Measurements from ENCODE around the gene TMC2. TPM values are rescaled to one million over a fixed set of nuclear protein-coding genes. Genes with fewer than 3 reads are reported as not detected.

Gene TMC2
- polyA plus RNA-seq, 3 donors from 2014 or later: 0.22 TPM; not detected in 2

DNA sequence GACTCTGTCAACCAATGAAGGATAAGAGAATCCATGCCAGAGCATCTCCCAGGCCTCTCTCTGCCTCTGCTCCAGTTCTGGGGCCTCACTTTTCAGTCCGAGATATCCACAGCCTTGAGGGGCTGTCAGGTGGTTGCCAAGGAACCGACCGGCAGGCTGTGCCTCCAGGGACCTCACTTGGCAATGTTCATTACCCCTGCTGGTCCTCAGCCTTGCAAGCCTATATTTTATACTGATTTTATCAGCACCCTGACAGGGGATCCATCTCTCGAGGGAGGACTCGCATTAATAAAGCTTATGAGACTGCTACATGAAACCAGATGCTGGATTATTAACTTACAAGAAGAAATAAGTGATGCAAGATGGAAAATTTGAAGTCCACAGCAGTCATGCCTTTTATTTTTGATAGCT lies 39.9 kb downstream of the TMC2 start:
- no peak overlapping the region for H3K4me3 Mint-ChIP-seq
- no peaks in the 10 kb centered on the region for H3K36me3 Mint-ChIP-seq
- peaks cover 3 to 25% (median 7%) of the 10 kb centered on the region in 3 donors for H3K27me3 Mint-ChIP-seq (ENCODE audit: low read depth in 3 of 3)
- H3K9me3 Mint-ChIP-seq: no peaks in the 10 kb centered on the region
- H3K4me1 Mint-ChIP-seq: no peaks in the 10 kb centered on the region
- DNase-seq: no peak
- H3K27ac Mint-ChIP-seq: no peak overlapping the region

DNA sequence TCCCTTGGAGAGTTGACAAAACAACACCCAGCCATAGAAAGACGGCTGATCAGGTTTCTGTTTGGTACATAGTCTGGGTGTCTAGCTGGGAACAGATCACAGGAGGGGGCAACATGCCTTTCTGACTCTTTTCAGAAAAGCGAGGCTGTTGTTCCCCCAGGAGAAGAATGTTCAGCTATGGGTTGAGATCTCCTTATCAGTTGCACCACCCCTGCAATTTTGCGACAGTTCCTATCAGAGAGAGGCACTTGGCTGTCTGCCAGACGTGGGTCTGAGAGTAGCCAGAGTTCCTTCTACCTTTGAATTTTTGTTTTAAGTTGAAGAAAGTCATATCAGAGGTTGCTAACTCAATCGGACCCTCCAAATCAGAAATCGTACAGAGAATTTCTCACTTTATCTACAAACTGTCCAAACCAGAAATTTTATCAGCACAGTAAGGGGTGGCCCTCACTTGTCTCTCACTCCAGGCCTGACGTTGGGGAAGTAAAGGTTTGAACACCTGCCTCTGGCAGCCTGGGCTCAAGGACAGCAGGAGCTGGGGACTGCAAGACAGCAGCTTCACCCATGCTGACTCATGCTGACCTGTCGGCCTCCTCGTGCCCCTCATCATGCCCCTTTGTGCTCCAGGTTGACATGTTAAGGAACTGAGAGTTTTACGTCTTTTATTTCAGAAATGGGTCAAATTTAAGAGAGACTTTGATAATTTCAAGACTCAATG lies 42.3 kb downstream of the TMC2 start:
- Mint-ChIP-seq H3K9me3 (no peaks in the 10 kb centered on the region), H3K4me3 (no peak overlapping the region), H3K36me3 (no peaks in the 10 kb centered on the region), H3K4me1 (no peaks in the 10 kb centered on the region), H3K27ac (no peak overlapping the region), H3K27me3 (ENCODE audit: low read depth in 3 of 3) (peaks cover 3 to 27% (median 4%) of the 10 kb centered on the region in 3 donors)
- DNase-seq: no peak

DNA sequence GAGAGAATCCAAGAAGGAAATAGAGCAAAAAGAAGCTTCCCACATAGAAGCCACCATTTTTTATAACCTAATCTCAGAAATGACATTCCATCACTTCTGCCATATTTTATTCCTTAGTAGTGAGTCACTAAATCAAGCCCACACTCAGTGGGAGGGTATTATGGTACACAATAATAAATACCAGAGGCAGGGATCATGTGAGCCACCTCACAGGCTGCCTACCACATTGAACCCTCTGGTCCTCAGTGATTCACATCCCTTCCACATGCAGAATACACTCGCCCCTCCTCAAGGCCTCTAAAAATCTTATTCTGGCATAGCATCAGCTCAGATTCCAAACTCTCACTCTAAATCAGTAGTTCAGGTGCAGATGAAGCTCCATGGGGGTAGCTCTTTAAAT lies 49.4 kb downstream of the TMC2 start:
- Mint-ChIP-seq H3K4me3 (no peak overlapping the region), H3K4me1 (no peaks in the 10 kb centered on the region), H3K27me3 (ENCODE audit: low read depth in 3 of 3) (peaks cover 0 to 6% (median 5%) of the 10 kb centered on the region in 3 donors), H3K36me3 (peaks cover 0 to 3% (median 0%) of the 10 kb centered on the region in 3 donors), H3K9me3 (no peaks in the 10 kb centered on the region), H3K27ac (no peak overlapping the region)
- DNase-seq: no peak

DNA sequence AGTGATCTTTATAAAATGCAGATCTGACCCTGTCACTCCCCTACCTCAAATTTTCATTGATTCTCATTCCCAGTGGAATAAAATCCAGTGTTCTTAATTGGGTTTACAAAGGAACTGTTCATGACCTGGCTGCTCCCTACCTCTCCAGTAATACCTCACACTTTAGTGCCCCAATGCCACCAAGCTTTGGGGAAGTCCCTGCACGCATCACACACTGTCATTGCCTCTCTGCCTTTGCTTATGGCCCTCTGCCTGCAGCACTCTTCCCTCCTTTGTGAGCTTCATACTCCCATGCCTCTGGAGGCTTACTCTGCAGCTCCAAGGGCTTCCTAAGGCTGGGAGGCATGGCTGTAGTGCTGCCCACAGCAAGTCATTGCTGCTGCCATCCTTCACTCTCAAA lies 57.4 kb downstream of the TMC2 start:
- Mint-ChIP-seq H3K4me1 (no peaks in the 10 kb centered on the region), H3K27ac (no peak overlapping the region), H3K4me3 (no peak overlapping the region), H3K9me3 (no peaks in the 10 kb centered on the region), H3K36me3 (no peaks in the 10 kb centered on the region), H3K27me3 (ENCODE audit: low read depth in 3 of 3) (peaks cover 0 to 13% (median 8%) of the 10 kb centered on the region in 3 donors)
- no peak for DNase-seq

DNA sequence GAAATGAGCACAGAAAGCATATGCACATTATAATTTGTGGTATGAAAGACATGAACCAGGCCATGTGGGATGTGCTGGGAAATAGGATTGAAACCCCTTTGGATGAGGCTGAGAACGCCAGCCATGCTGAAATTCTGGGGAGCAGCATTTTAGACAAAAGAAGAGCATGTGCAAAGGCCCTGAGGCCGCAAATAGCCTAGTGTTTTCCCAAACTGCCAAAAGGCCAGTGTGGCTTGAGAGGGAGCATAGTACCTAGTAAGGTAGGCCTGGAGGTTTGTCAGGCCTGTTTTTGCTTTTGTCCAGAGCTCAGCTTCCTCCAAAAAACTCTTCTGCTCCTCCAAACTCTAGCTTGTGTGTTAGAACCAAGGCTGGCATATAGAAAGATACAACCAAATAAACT lies 58.7 kb downstream of the TMC2 start:
- H3K9me3 Mint-ChIP-seq: peaks cover 0 to 2% (median 0%) of the 10 kb centered on the region in 6 donors
- DNase-seq: no peak
- no peak overlapping the region for H3K27ac Mint-ChIP-seq
- H3K4me1 Mint-ChIP-seq: no peaks in the 10 kb centered on the region
- H3K4me3 Mint-ChIP-seq: no peak overlapping the region
- peaks cover 5 to 14% (median 8%) of the 10 kb centered on the region in 3 donors for H3K27me3 Mint-ChIP-seq (ENCODE audit: low read depth in 3 of 3)
- no peaks in the 10 kb centered on the region for H3K36me3 Mint-ChIP-seq

DNA sequence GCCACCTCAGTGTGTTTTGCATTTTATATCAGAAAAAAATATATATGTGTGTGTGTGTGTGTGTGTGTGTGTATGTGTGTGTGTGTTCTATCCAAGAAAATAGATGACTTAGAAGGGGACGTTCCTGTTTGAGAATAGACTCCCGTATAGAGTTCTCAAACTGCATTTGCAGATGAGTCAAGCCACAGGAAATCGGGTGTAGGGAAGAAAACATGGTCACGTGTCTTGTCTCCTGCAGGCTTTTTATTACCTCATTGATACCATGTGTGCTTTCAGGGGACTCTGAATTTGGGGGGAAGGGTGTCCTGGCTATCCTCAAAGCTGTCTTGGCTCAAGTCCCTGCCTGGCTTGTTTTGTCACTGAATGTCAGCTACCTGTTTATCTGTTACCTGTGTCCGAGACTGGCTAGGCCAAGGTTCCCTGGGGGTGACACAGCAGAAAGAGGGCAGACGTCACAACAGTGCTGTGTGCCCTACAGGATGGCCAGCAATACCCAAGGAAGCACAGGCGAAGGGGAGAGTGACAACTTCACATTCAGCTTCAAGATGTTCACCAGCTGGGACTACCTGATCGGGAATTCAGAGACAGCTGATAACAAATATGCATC lies 60.4 kb downstream of the TMC2 start:
- Mint-ChIP-seq H3K36me3 (no peaks in the 10 kb centered on the region), H3K4me3 (no peak overlapping the region), H3K9me3 (peaks cover 0 to 2% (median 0%) of the 10 kb centered on the region in 6 donors), H3K27me3 (ENCODE audit: low read depth in 3 of 3) (peaks cover 5 to 11% (median 5%) of the 10 kb centered on the region in 3 donors), H3K4me1 (no peaks in the 10 kb centered on the region), H3K27ac (no peak overlapping the region)
- no peak for DNase-seq

DNA sequence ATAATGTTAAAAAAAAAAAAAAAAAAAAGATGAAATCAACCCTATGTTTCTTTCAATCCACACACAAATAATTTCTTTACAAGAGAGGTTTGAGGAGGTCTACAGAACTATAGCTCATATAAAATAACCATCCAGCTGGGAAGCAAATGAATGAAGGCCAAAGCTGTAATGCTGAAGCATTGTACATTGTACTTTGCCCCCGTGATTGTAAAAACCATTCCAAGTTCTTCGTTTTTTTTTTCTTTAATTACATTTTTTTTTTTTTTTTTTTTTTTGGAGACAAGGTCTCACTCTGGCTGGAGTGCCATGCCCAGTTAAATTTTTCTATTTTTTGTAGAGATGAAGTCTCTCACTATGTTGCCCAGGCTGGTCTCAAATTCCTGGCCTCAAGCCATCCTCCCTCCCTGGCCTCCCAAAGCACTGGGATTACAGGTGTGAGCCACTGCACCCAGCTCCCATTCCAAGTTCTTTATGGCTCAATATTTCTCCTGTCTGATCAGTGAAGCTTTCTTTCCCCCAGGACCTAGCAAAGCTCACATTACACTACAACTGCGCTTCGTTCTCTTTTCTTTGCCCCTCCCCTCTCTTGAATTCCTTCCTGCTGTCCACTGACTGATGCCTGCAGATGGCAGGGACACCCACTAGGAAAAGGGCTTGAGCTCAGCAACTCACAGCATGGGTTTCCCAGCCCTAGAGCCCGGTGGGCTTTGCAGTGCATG lies 63.1 kb downstream of the TMC2 start:
- Mint-ChIP-seq H3K27me3 (ENCODE audit: low read depth in 3 of 3) (peaks cover 0 to 6% (median 5%) of the 10 kb centered on the region in 3 donors), H3K27ac (no peak overlapping the region), H3K4me1 (no peaks in the 10 kb centered on the region), H3K9me3 (peaks cover 0 to 2% (median 0%) of the 10 kb centered on the region in 6 donors), H3K4me3 (no peak overlapping the region), H3K36me3 (no peaks in the 10 kb centered on the region)
- DNase-seq: no peak

DNA sequence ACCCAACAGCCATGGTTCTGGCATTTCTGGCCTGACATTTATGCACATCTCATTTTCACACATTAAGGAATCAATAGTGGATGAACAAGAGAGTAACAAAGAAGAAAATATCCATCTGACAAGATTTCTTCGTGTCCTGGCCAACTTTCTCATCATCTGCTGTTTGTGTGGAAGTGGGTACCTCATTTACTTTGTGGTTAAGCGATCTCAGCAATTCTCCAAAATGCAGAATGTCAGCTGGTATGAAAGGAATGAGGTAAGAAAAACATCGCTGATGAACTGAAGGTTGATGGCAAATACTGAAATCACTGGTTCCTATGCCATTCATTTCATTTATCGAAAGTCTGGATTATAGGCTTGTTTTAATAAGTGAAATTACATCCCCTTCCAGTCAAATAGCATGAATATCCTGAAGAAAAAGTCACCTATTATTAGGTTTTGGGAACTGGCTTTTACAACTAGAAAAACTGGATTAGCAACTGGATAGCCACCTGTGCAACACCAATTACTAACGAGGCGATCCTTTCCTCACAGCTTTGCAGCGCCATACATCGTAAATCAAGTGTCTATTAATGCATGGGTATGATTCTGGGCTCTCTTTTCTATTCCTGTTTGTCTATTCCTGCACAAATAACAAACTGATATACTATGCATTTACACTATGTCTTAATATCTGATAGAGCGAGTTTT lies 65.8 kb downstream of the TMC2 start:
- H3K27me3 Mint-ChIP-seq (ENCODE audit: low read depth in 3 of 3): peaks cover 0 to 9% (median 5%) of the 10 kb centered on the region in 3 donors
- no peak overlapping the region for H3K27ac Mint-ChIP-seq
- no peak overlapping the region for H3K4me3 Mint-ChIP-seq
- H3K36me3 Mint-ChIP-seq: peaks cover 0 to 3% (median 0%) of the 10 kb centered on the region in 3 donors
- peaks cover 4 to 16% (median 9%) of the 10 kb centered on the region in 6 donors for H3K9me3 Mint-ChIP-seq
- no peak for DNase-seq
- H3K4me1 Mint-ChIP-seq: no peaks in the 10 kb centered on the region

DNA sequence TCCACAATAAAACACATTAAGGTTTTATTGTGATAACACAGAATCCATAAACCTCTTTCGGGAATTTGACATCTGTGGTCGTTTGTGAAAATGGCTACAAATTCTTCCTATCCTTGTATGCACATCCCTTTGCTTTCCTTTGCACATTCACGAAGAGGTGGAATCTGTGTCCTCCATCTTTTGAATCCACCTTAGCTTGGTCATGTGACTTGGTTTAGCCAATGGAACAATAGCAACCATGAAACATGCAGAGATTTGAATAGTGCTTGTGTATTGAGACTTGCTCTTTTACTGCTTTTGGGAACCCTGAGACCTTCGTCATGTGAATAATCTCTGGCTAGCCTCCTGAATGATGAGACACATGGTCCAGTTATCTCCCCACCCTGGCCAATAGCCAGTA lies 66.4 kb downstream of the TMC2 start:
- no peak overlapping the region for H3K27ac Mint-ChIP-seq
- no peaks in the 10 kb centered on the region for H3K4me1 Mint-ChIP-seq
- no peak for DNase-seq
- H3K4me3 Mint-ChIP-seq: no peak overlapping the region
- H3K36me3 Mint-ChIP-seq: peaks cover 0 to 6% (median 0%) of the 10 kb centered on the region in 3 donors
- peaks cover 7 to 20% (median 12%) of the 10 kb centered on the region in 6 donors for H3K9me3 Mint-ChIP-seq
- peaks cover 0 to 9% (median 5%) of the 10 kb centered on the region in 3 donors for H3K27me3 Mint-ChIP-seq (ENCODE audit: low read depth in 3 of 3)

DNA sequence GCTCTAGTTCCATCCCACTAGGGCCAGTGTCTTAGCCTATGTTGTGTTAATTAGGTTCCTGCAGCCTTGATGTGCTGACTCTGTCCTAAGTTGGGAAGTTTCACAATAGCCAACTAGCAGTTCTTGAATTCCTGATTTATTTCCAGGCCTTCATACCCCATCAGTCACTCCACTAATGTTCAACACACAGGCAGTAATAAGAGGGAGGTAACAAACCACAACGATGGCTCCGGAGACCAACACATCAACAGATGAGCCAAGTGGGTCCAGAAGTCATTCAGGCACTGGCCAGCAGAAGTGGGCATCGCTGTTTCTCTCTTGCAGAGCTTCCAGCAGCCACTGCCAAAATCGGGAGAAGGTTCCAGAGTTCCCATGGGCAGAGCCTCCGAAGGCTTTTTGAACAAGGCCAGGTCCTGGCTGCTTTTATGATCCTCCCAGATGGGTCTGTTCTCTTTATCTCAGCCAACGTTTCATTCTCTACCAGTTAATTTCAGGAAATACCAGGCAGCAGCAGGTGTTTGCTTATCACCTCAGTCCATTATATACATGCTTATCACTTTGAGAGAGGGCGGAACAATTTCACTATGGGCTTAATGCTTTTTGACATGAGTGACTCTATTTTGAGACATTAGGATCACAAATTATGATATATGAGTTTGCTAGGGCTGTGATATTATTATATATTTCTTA lies 67.6 kb downstream of the TMC2 start:
- peaks cover 2 to 9% (median 5%) of the 10 kb centered on the region in 3 donors for H3K27me3 Mint-ChIP-seq (ENCODE audit: low read depth in 3 of 3)
- peaks cover 0 to 6% (median 0%) of the 10 kb centered on the region in 3 donors for H3K36me3 Mint-ChIP-seq
- H3K4me3 Mint-ChIP-seq: no peak overlapping the region
- H3K27ac Mint-ChIP-seq: no peak overlapping the region
- H3K4me1 Mint-ChIP-seq: no peaks in the 10 kb centered on the region
- no peak for DNase-seq
- peaks cover 8 to 20% (median 12%) of the 10 kb centered on the region in 6 donors for H3K9me3 Mint-ChIP-seq

- no peak overlapping the region for H3K27ac Mint-ChIP-seq
- H3K4me1 Mint-ChIP-seq: no peaks in the 10 kb centered on the region
- H3K4me3 Mint-ChIP-seq: no peak overlapping the region
- peaks cover 8 to 20% (median 12%) of the 10 kb centered on the region in 6 donors for H3K9me3 Mint-ChIP-seq
- no peak for DNase-seq
- H3K27me3 Mint-ChIP-seq (ENCODE audit: low read depth in 3 of 3): peaks cover 2 to 11% (median 4%) of the 10 kb centered on the region in 3 donors
- H3K36me3 Mint-ChIP-seq: peaks cover 0 to 6% (median 0%) of the 10 kb centered on the region in 3 donors
Observed at GRCh38 chr20:2604506-2604835, 68.1 kb downstream of the TMC2 start.

DNA sequence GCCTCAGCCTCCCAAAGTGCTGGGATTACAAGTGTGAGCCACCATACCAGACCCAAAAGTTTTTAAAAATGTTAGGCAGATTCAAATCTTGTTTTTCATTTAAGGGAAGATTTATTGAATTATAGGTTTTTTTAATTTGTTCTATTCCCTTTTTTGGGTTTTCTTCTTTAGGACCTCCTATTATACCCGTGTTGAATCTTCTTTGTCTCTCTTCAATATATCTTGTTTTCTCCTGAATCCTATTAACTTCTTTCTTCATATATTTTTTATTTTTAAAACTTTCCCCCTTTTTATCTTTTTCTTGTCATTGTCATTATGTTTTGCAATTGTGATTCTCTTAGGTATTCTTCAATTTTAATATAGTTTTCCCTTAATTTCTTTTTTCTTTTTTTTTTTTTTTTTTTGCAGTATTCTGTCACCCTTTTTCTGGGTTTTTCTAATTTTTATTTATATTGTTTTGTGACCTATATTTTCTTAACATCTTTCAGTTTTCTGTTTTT lies 70.2 kb downstream of the TMC2 start:
- DNase-seq: no peak
- peaks cover 8 to 20% (median 12%) of the 10 kb centered on the region in 6 donors for H3K9me3 Mint-ChIP-seq
- peaks cover 0 to 6% (median 0%) of the 10 kb centered on the region in 3 donors for H3K36me3 Mint-ChIP-seq
- no peak overlapping the region for H3K4me3 Mint-ChIP-seq
- H3K27me3 Mint-ChIP-seq (ENCODE audit: low read depth in 3 of 3): peaks cover 3 to 11% (median 7%) of the 10 kb centered on the region in 3 donors
- no peak overlapping the region for H3K27ac Mint-ChIP-seq
- H3K4me1 Mint-ChIP-seq: no peaks in the 10 kb centered on the region

DNA sequence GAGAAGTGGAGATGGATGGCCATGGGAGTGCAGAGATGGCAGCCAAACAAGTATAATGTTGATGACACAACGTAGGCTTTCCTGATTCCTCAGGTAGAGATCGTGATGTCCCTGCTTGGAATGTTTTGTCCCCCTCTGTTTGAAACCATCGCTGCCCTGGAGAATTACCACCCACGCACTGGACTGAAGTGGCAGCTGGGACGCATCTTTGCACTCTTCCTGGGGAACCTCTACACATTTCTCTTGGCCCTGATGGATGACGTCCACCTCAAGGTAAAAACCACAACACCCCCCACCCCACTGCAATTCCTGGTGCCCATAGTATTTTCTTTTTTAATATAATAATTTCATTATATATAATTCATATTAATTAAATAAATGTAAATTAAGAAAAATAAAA lies 74.0 kb downstream of the TMC2 start:
- H3K27me3 Mint-ChIP-seq (ENCODE audit: low read depth in 3 of 3): peaks cover 9 to 15% (median 13%) of the 10 kb centered on the region in 3 donors
- H3K36me3 Mint-ChIP-seq: peaks cover 0 to 6% (median 0%) of the 10 kb centered on the region in 3 donors

More for the DNA sequence above, 74.0 kb downstream of the TMC2 start:
- Mint-ChIP-seq H3K9me3 (peaks cover 8 to 20% (median 13%) of the 10 kb centered on the region in 6 donors), H3K4me1 (no peaks in the 10 kb centered on the region), H3K4me3 (no peak overlapping the region), H3K27ac (no peak overlapping the region)
- no peak for DNase-seq
